ENCODE data around the gene SLC16A6.
"Not testable (repeated sequence)": the region's sequence is repeated elsewhere in the genome, so short reads cannot be mapped to it uniquely, and the experiment has no call there.

DNA sequence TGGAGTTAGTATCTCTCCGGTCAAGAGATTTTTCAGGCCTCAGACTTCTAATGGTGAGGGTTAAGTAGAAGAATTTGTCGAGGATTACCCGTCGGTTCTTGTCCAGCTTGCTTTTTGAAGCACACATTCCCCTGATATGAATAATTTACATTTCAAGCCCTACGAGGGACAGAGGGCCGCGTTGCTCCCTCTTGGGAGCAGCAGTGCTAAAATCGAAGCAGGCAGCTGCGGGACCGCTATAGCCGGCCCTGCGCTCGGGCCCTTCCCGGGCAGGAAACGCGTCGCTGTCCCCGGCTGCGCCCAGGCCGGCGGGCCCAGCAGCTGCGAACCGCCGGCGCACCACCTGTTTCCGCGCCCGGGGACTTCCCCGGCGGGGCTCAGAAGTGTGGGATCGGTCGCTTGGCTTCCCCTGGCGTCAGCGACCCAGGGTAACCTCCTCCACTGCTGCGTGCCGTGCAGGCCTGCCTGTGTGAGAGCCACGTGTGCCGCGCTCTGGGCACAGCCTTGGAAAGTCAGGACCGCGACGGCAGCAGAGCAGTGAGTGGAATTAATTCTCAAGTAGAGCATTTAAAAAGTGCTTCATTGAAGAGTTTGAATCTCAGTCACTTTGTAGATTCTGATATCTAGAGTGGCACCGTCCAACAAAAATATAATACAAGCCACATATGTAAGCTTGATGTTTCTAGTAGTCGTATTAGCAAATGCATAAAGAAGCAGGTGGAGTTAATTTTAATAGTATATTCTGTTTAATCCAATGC is 31.9 kb downstream of the SLC16A6 start:
- TF ChIP-seq EZH2 (IDR thresholded peaks at IDR 0.05; ENCODE audit: insufficient read depth, poor library complexity, severe bottlenecking); EZH2phosphoT487 (IDR thresholded peaks at IDR 0.05; ENCODE audit: insufficient read depth, low read depth): not testable (repeated sequence)

All from GM23248 (cell line).